HG03159 (cell line): ENCODE data around the gene METTL25B.
A peak's percentile ranks its signal among the peaks of the same experiment; 100 is the strongest.

ENCODE experiments used
- ATAC-seq: cut with Tn5 transposase; IDR thresholded peaks from one replicate; pipeline ENCODE4 v1.9.1; 2021; ENCODE audit warnings: mild to moderate bottlenecking, moderate library complexity; ENCODE audit not compliant: unreplicated experiment

Gene METTL25B

DNA sequence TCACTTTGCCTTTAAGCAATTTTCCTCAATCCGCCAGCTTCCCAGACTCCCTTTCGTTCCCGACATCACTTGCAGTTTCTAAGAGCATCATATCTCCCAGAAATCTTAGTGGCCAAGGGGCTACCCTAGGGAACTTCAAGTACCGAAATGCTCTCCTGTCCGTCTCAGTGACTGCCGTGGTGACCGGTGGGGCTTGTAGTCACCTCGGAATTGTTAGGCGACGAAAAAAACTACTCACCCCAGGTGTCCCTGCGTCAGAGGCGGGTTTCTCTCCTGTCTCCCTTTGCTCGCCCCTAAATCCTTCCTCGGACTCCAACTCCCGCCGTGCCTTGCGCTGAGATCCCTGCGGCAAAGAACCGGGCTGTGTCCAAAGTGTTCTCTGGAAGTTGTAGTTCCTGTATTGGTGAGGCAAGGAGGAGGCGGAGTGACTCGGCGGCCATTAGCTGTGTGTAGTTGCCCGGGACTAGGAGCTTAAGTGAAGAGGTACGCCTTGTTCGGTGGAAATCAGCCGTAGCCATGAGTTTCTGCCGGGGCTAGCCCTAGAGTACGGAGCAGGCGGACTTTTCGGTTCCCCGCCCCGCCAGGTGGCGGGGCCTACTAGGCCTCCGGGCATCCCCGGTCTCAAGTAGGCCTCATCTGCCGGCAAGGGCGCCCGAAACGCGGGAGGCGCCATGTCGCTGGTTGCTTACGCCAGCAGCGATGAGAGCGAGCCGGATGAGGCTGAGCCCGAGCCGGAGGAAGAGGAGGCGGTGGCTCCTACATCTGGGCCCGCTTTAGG lies 39.0 kb downstream of the METTL25B start, which contains the start of gene PRCC:
Gene PRCC (plus strand): TSS at position 435 of the 778 bp plus-strand sequence. CDS start 237 bp downstream, at position 672.
- peak; percentile 92 for ATAC-seq

DNA sequence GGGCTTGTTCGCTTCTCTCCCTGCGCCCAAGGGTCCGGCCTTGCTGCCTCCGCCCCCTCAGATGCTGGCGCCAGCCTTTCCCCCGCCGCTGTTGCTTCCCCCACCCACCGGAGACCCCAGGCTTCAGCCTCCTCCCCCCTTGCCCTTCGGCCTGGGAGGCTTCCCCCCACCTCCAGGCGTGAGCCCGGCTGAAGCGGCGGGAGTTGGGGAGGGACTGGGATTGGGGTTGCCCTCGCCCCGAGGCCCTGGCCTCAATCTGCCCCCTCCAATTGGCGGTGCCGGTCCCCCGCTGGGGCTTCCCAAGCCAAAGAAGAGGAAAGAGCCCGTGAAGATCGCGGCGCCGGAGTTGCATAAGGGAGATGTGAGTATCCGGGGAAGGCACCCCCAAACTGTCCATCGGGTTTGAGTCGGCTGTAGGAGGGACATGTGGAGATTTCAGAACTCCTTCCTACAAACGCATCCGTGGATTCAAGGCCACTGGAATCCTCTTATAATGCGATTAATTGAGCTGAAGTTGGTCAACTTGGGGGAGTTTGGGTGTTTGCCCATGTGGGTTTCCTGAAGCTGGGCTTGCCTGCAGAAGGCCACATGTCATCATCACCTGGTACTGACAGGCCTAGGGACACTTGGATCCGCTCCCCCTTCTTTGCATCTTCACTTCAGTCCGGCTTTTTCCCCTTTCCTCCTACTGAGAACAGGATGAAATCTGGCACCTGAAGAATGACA lies 39.8 kb downstream of the METTL25B start:
- ATAC-seq, result no peak

DNA sequence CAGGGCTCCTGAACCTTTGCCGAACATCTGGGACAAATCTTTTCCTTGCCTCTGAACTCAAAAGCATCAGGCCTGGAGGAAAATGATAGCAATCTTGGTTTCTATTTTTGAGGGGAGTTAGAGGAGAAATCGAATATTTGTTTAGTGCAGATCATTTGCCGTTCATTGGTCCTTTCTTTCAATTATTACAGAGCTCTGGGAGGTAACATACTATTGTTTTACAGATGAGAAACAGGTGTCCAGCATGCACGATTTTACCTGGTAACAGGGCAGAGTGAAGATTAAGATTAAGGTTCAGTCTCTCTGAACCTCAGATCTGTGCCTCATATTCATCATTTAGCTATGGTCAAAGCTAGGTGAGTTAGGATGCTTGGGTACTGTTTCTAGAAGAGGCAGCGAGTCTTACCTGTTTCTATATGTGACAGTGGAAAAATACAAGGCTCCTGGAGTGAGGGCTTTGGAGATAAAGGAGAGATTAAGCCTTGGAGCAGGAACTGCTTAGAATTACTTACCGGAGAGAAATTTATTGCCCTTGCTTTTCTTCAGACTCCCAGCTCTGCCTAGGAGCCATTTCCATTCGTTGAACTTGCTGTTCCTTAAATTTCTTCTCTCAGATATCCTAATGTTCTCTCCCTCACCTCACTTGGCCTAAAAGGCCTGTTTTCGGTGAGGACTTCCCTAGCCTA lies 40.5 kb downstream of the METTL25B start:
- no peak for ATAC-seq

DNA sequence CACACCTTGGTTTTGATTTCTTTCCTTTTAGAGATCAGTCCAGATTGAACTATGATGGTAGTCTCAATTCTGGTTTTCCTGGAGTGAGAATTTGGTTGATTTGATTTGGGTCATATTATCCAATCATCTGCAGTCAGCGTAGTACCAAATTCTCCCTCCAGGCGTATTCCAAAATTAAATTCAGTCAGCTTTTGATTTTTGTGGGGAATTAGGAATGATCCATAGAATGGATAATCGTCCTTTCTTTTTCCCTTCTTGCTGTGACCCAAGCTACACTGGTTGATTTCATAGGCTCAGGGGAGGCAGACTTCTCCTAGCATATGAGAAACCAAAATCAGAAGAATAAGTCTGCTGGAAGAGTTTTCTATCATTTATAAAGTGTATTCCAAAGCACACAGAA lies 44.0 kb downstream of the METTL25B start:
- ATAC-seq, result no peak

DNA sequence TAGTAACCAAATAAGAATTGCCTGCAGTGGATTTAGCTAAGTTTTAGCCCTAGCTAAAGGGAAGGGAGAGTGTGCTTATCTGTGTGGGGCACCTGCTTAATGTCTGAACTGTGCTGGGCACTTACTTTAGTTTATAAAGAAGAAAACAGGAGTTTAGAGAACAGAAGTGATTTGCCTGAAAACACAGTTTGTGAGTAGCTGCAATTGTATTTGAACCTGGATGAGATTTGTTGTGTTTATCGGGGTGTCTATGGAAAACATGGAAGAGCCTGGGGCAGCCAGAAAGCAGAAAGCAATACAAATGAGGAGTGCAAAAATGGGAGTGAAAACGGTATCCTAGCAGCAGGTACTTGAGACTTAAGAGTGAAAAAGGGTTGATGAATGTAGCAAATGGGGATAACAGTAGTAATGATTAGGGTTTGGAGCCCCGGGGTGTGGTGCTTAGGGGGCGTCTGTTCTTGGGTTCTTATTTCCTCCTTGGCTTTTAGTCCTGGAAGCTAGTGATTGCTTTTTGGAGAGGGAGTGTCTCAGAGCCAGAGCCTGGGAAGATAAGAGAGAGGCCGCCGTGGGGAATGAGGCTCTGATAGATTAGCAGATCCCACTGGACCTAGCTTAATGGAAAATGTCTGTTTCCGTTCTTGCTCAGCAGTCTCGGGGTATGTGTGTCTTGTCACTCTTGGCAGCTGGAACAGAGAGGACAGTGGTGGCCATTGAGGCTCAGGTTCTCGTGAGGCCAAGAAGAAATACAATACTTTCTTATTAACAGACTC lies 44.6 kb downstream of the METTL25B start:
- ATAC-seq, result no peak

DNA sequence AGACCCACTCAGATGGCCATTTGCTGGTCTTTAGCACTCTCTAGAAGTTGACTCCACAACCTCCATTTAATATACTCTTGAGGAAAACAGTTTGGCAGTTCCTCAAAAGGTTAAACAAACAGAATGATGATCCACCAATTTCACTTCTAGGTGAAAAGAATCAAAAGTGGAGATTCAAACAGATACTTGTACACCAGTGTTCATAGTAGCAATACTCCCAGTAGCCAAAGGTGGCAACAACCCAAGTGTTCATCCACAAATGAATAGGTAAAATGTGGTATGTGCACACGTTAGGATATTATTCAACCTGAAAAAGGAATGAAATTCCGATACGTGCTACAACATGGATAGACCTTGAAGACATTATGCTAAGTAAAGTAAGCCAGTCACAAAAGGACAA lies 45.3 kb downstream of the METTL25B start:
- no peak for ATAC-seq

DNA sequence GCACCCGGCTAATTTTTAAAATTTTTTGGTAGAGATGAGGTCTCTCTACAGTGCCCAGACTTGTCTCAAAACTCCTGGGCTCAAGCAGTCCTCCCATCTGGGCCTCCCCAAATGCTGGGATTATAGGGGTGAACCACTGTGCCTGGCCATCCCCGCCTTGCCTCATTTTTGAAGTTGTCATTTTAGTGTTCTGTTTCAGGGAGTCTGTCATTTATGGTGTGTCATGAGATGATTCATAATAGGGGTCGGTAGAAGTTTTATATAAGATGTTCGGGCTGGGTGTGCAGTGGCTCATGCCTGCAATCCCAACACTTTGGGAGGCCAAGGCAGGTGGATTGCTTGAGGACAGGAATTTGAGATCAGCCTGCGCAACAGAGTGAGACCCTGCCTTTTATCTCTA lies 47.5 kb downstream of the METTL25B start:
- no peak for ATAC-seq

DNA sequence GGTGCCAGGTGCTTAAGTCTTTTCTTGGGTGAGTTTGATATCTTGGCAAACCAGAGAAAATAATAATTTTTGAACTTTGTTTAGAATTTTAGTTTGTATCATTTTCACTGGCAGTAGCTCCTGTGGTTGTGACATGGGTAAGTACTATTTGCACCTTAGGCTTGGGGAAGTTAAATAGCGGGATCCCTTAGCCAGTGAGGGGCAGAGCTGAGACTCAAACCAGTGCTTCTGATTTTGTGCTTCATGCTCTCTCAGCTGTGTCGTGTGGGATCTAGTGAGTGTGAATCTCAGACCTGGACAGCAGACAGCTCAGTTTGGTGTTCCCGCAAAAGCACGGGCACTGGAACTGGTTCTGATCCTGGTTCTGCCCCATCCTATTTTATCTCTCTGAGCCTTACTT lies 48.7 kb downstream of the METTL25B start:
- ATAC-seq, result no peak

DNA sequence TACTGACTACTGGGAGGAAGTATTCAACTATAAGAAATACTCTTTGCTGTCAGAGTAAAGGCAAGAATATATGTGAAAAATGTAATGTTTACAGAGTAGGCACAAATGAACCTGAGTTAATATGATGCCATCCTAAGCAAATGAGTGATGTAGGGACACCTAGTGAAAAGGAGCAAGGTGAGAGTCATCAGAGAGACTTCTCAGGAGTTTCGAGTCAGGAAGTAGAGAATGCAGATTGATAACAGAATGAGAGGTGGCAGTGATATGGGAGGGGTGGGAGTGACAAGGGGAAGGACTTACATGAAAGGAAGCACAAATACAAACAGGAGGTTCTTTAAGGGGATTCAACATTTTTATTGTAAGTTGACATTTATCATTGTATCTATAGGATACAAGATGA lies 49.3 kb downstream of the METTL25B start:
- no peak for ATAC-seq

DNA sequence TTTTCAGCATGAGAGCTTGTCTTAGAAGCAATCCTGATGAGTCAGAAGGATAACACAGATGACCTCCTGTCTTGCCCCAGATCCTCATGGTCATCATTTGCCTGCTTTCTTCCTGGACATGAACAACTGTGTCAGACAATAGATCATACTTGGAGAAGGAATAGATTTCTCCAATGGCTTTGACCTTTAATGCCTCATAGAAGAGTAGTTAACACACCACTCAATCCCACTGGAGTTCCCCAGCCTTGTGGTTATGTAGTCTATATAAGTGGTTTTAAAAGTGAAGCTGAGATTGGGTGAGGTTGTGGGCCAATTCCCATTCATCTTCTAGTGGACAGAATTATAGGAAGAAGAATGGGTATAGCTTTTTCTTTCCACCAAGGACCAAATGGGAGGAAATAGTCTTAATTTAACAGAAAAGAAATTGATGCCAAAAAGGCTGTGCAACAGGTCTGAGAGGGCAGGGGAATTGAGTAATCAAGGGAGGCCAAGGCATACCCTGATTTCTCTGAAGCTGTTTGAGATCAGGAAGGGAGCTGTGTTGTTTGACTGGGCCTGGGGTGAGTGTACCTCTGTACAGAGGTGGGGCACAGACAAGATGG lies 53.4 kb downstream of the METTL25B start:
- ATAC-seq, result no peak

DNA sequence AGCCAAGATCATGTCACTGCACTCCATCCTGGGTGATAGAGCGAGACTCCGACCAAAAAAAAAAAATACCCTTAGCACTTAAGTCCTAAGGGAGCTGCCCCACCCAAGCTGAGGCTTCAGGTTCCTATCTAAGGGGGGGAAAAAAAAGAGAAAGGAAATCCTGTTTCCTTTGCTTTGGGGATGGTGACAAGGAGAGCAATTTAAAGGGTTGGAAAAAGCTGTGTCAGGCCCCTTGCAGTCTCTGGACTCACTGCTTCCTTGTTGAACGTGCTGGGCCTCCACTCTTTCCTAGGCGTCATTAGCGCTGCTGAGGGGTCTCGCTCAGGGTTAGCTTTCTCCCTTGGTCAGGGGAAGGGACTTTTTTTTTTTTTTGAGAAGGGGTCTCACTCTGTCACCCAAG lies 57.2 kb downstream of the METTL25B start:
- ATAC-seq, result no peak
